HCT116 (cell line): ENCODE results near the gene HMGCLL1. TPM values are rescaled to one million over a fixed set of nuclear protein-coding genes. Genes with fewer than 3 reads are reported as not detected.

Experiments used
- ATAC-seq: fragments of 200-7000 bp; cut with Tn5 transposase; 2 replicates; pipeline ENCODE4 v1.9.1; 2020; ENCODE audit warnings: mild to moderate bottlenecking, moderate library complexity
- BruUV-seq: library from RNA; stranded (reverse); fragments of 400-500 nt; replicated peaks from 2 replicates; lab custom pipeline; 2021; lab: Mats Ljungman, UMichigan
- CTCF ChIA-PET: fragments of 300-600 bp; sonication (Branson Sonifier 250); formaldehyde crosslinking; loops from one replicate; lab custom pipeline; 2021; ENCODE audit warnings: antibody characterized with exemption; lab: Charles Lee
- POLR2A ChIA-PET: fragments of 300-600, 350-600 bp; sonication (Branson Sonifier 250); formaldehyde crosslinking; loops from one replicate; lab custom pipeline; 2021; ENCODE audit warnings: antibody characterized with exemption; lab: Charles Lee
- RAD21 ChIA-PET, 2 experiments: fragments of 300-600 bp; sonication (Branson Sonifier 250); formaldehyde crosslinking; loops; one replicate each; lab custom pipeline; 2023; ENCODE audit warnings: low total read pairs in 2 of 2; ENCODE audit not compliant: uncharacterized antibody in 2 of 2, unreplicated experiment in 2 of 2, low non-redundant PET in 1 of 2; lab: Charles Lee
- DNase-seq: peaks from one replicate; pipeline ENCODE4 v3.0.0-alpha.2; 2010; ENCODE audit warnings: low read depth, low spot score
- H2AFZ ChIP-seq: fragments of 200-600 bp; shearing (Covaris generic), sonication (generic); 2 replicates; pipeline ENCODE4 v1.6.1; 2017; ENCODE audit warnings: low read depth, mixed run types, mixed read lengths, antibody characterized with exemption, low read length; ENCODE audit not compliant: poor library complexity, severe bottlenecking
- H3K27ac ChIP-seq: 2 replicates; pipeline ENCODE4 v1.5.1; 2012; ENCODE audit warnings: low read depth, low read length
- H3K27me3 ChIP-seq: fragments of 200-600 bp; sonication (generic); 2 replicates; pipeline ENCODE4 v1.6.1; 2016; ENCODE audit warnings: mixed run types, low read length, mixed read lengths; ENCODE audit not compliant: insufficient read depth
- H3K36me3 ChIP-seq, 2 experiments: fragments of 200-500 bp in 1 of 2; fragments of 200-600 bp in 1 of 2; sonication (Bioruptor generic) in 1 of 2; sonication (generic) in 1 of 2; 2 replicates each; pipeline versions ENCODE4 v1.5.1 to v1.6.1; 2014 to 2016; ENCODE audit warnings: low read length in 2 of 2, inconsistent platforms in 1 of 2, mixed read lengths in 1 of 2, mixed run types in 1 of 2; ENCODE audit not compliant: insufficient read depth in 2 of 2, control insufficient read depth in 1 of 2
- H3K4me1 ChIP-seq, 2 experiments: fragments of 200-600 bp in 1 of 2; sonication (generic) in 1 of 2; 2 replicates each; pipeline versions ENCODE4 v1.5.1 to v1.6.1; 2012 to 2017; ENCODE audit warnings: low read length in 2 of 2, inconsistent platforms in 1 of 2, mild to moderate bottlenecking in 1 of 2, mixed read lengths in 1 of 2, mixed run types in 1 of 2, moderate library complexity in 1 of 2; ENCODE audit not compliant: insufficient read depth in 2 of 2, control insufficient read depth in 1 of 2
- H3K4me2 ChIP-seq: fragments of 200-600 bp; sonication (generic); 2 replicates; pipeline ENCODE4 v1.6.1; 2017; ENCODE audit warnings: mixed run types, low read length, mixed read lengths
- H3K4me3 ChIP-seq, 2 experiments: fragments of 200-600 bp in 1 of 2; sonication (generic) in 1 of 2; replicated peaks in 1 of 2; 2 replicates each; pipeline ENCODE4 v1.5.1; 2011 to 2016; ENCODE audit warnings: low read length in 2 of 2, control low read depth in 1 of 2, low read depth in 1 of 2, mild to moderate bottlenecking in 1 of 2, mixed read lengths in 1 of 2, mixed run types in 1 of 2
- H3K79me2 ChIP-seq: fragments of 200-600 bp; sonication (generic); 2 replicates; pipeline ENCODE4 v1.6.1; 2017; ENCODE audit warnings: mild to moderate bottlenecking, mixed run types, low read length, moderate library complexity, mixed read lengths; ENCODE audit not compliant: insufficient read depth
- H3K9ac ChIP-seq: fragments of 200-600 bp; sonication (generic); 2 replicates; pipeline ENCODE4 v1.6.1; 2016; ENCODE audit warnings: low read length, mixed read lengths
- H3K9me2 ChIP-seq: fragments of 200-600 bp; sonication (generic), shearing (Covaris generic); 2 replicates; pipeline ENCODE4 v1.6.1; 2017; ENCODE audit warnings: mixed run types, mild to moderate bottlenecking, moderate library complexity; ENCODE audit not compliant: insufficient read depth
- H3K9me3 ChIP-seq, 2 experiments: fragments of 200-500 bp in 1 of 2; fragments of 200-600 bp in 1 of 2; sonication (Bioruptor generic) in 1 of 2; sonication (generic) in 1 of 2; 2 replicates each; pipeline ENCODE4 v1.6.1; 2014 to 2017; ENCODE audit warnings: low read length in 2 of 2, mixed read lengths in 2 of 2, inconsistent platforms in 1 of 2, low read depth in 1 of 2, mild to moderate bottlenecking in 1 of 2, mixed run types in 1 of 2, moderate library complexity in 1 of 2; ENCODE audit not compliant: control insufficient read depth in 1 of 2, insufficient read depth in 1 of 2
- H4K20me1 ChIP-seq: fragments of 200-600 bp; sonication (generic), shearing (Covaris generic); 2 replicates; pipeline ENCODE4 v1.6.1; 2017; ENCODE audit warnings: mixed run types, mild to moderate bottlenecking, moderate library complexity; ENCODE audit not compliant: insufficient read depth
- CBX3 ChIP-seq: IDR thresholded peaks from 2 replicates; pipeline ENCODE4 v1.6.1; 2012; ENCODE audit warnings: low read depth
- ELF1 ChIP-seq: IDR thresholded peaks from 2 replicates; pipeline ENCODE4 v1.6.1; 2012; ENCODE audit warnings: low read depth, borderline replicate concordance
- JUND ChIP-seq: IDR thresholded peaks from 2 replicates; pipeline ENCODE4 v1.6.1; 2012
- POLR2A ChIP-seq: IDR thresholded peaks from 2 replicates; pipeline ENCODE4 v1.7.0; 2011; ENCODE audit warnings: borderline replicate concordance; ENCODE audit not compliant: insufficient read depth, insufficient read length; ENCODE audit errors: extremely low read depth
- SIN3A ChIP-seq: IDR thresholded peaks from 2 replicates; pipeline ENCODE4 v1.6.1; 2012; ENCODE audit warnings: low read depth
- SP1 ChIP-seq: IDR thresholded peaks from 2 replicates; pipeline ENCODE4 v1.6.1; 2012; ENCODE audit warnings: low read depth
- TCF7L2 ChIP-seq: IDR thresholded peaks from 2 replicates; pipeline ENCODE4 v1.7.0; 2011; ENCODE audit warnings: borderline replicate concordance, inconsistent platforms; ENCODE audit not compliant: insufficient read depth, insufficient read length; ENCODE audit errors: extremely low read depth
- YY1 ChIP-seq: IDR thresholded peaks from 2 replicates; pipeline ENCODE4 v1.6.1; 2011; ENCODE audit warnings: low read length, low read depth, moderate library complexity, mild to moderate bottlenecking; ENCODE audit not compliant: insufficient replicate concordance; ENCODE audit errors: extremely low read depth
- ZFX ChIP-seq: fragments of 450-650 bp; IDR thresholded peaks from 2 replicates; pipeline ENCODE4 v1.6.1; 2017
- ZNF274 ChIP-seq: fragments of 200-500 bp; sonication (Bioruptor generic); IDR thresholded peaks from 2 replicates; pipeline ENCODE4 v1.6.1; 2014; ENCODE audit warnings: mild to moderate bottlenecking, low read depth, low read length, inconsistent platforms
- intact Hi-C: fragments of 100-400 bp; cut with micrococcal nuclease; formaldehyde crosslinking; loops from 2 replicates; pipeline ENCODE4 v1.10.0; 2022
- total RNA-seq: library from RNA; stranded (reverse); gene quantifications from one replicate; pipeline ENCODE4 v1.2.1, GENCODE V29; 2021; ENCODE audit not compliant: unreplicated experiment

The HMGCLL1 gene
- total RNA-seq, 1 experiment from 2014 or later: not detected

GRCh38 chr6:55560290-55560885 is 18.6 kb downstream of the HMGCLL1 start:
- Histone ChIP-seq H3K36me3 (no peaks in the 10 kb centered on the region; a peak in 1 of 4 replicates), H3K27me3 (peaks cover 70% of the 10 kb centered on the region), H3K4me1 (no peaks in the 10 kb centered on the region), H4K20me1 (no peaks in the 10 kb centered on the region; the same call in 1 of the 2 replicates), H3K9me2 (no peaks in the 10 kb centered on the region), H3K9ac (no peak overlapping the region), H3K9me3 (no peaks in the 10 kb centered on the region), H2AFZ (no peak overlapping the region), H3K4me3 (no peak overlapping the region)
- no TSS peak for BruUV-seq
- RAD21 ChIA-PET: no interaction called here
- POLR2A ChIA-PET: no interaction called here
- intact Hi-C loops: no loop called here
- ATAC-seq (no peak), DNase-seq (no peak)
- TF ChIP-seq YY1: no peak
- TF ChIP-seq, all 23 proteins: peak for 0
- CTCF ChIA-PET: no interaction called here
- Histone ChIP-seq H3K4me2 (no peak overlapping the region), H3K79me2 (no peaks in the 10 kb centered on the region), H3K27ac (no peak overlapping the region)

GRCh38 chr6:55557146-55557545 is 21.8 kb downstream of the HMGCLL1 start:
- Histone ChIP-seq H3K79me2 (no peaks in the 10 kb centered on the region), H3K27ac (no peak overlapping the region), H4K20me1 (no peaks in the 10 kb centered on the region), H2AFZ (no peak overlapping the region), H3K4me1 (no peaks in the 10 kb centered on the region), H3K4me2 (no peak overlapping the region), H3K27me3 (peaks cover 66% of the 10 kb centered on the region), H3K9me2 (no peaks in the 10 kb centered on the region), H3K36me3 (no peaks in the 10 kb centered on the region; a peak in 1 of 4 replicates), H3K9me3 (no peaks in the 10 kb centered on the region), H3K9ac (no peak overlapping the region), H3K4me3 (no peak overlapping the region)
- no peak for TF ChIP-seq SIN3A
- no peak for TF ChIP-seq SP1
- TF ChIP-seq ZFX: no peak
- TF ChIP-seq YY1: no peak
- no peak for TF ChIP-seq CBX3
- no peak for TF ChIP-seq ELF1
- TF ChIP-seq ZNF274: no peak
- TF ChIP-seq TCF7L2: no peak
- TF ChIP-seq POLR2A: no peak
- TF ChIP-seq JUND: no peak
- ATAC-seq: no peak
- no TSS peak for BruUV-seq
- RAD21 ChIA-PET: no interaction called here
- intact Hi-C loops: no loop called here
- POLR2A ChIA-PET: no interaction called here
- no peak for DNase-seq
- CTCF ChIA-PET: no interaction called here
